HG02763 (cell line): Measurements from ENCODE around the gene DGKB.

Source experiments
- ATAC-seq: cut with Tn5 transposase; IDR thresholded peaks from one replicate; pipeline ENCODE4 v1.9.1; 2021; ENCODE audit warnings: mild to moderate bottlenecking, moderate library complexity; ENCODE audit not compliant: unreplicated experiment

DGKB gene

DNA sequence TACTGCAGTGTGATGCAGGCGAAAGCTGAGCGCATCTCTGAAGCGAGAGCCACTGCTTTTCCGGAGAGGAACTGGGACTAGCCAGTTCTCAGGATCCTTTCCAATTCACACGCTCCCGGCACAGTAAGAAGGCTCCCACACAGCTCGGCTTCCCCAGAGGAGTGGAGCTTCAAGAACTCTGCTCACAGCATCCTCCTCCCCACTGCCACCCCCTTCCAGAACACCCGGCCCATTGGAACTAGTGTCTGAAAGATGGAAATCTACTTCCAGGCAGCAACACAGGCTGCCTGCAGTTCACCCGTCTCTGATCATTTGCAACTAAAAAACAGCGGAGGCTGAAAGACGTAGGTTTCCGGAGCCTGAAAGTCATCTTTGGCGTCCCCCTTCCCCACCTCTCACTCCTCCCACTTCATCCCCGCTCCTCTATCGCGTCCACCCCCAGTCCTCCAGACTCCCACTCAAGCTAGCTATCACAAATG is at the start of gene DGKB:
Gene DGKB, minus strand, starts transcription at position 163 of the 479 bp plus-strand sequence.
- ATAC-seq = no peak

DNA sequence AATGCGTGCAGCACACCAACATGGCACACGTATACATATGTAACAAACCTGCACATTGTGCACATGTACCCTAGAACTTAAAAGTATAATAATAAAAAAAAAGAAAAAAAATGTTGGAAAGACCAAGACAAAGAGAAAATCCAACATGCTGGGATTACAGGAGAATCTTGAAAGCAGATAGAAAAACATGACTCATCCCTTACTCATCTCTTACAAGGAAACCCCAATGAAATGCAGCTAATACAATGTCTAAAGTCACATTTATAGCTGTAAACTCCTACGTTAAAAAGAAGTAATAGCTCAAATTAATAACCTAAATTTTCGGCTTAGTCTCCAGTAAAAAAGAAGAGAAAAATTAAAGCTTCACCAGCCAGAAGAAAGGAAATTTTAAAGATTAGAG is 47.5 kb upstream of the DGKB start:
- no peak for ATAC-seq

DNA sequence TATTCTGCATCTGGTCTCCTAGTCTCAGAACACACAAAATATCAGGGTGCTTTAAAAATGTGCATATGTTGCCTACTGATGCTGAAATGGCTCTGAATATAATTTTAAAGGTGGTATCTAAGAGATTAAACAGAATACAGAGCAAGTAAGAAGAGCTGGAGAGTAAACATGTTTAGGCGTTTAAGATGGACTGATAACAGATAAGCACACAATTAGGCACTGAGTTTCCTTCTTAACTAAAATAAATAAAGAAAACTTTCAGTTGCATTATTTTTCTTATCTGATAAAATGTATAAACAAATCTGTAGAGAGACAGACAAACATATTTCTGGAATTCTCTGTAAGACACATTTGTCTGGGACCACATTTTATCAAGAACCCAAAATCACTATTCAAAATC is 35.6 kb upstream of the DGKB start:
- no peak for ATAC-seq

DNA sequence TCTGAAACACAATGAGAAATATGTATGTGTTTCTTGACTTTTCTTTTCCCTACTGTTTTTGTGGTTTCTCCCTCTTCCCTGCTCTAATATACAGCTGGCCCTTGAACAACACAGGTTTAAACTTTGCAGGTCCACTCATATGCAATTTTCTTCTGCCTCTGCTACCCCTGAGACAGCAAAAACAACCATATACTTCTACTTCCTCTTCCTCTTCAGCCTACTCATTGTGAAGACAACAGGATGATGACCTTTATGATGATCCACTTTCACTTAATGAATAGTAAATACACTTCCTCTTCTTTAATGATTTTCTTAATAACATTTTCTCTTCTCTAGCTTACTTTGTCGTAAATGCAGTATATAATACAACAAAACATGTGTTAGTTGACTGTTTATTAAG is 35.0 kb upstream of the DGKB start:
- ATAC-seq = no peak

DNA sequence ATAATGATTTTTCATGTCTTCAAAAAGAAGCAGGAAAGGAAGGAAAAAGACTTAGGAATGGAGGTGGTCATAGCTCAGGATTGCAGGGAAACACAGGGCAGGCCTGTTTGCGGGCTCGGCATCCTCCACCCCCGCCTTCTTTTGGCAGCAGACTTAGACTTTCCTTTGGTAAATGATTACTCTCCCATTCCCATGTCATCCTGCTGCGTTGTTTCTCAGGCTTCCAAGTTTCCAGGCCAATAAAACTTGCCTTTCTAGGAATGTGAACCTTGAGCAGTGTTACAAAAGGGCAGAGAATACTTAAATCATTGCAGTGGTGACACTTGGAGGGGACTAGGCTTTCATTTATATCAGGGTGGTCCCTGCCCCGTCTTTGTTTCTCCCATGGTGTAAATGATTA is 34.0 kb upstream of the DGKB start:
- ATAC-seq = no peak

DNA sequence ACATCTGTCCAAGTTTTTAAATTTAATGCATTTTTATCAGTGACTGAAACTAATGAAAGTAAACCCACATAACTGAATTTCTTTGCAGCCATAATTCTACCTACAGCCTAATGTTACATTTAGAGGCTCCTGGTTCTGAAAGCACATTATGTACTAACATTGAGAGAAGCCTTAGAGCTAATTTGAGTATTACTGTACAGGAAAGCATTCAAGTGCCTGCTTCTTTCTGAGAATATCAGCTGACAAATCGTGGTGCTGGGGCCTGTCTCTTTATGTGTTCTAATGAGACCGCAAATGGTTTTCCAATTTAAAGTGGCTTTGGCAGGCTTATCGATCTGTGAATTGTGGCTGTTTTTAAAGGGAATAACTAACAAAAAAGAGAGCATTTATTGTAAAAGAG is 32.3 kb upstream of the DGKB start:
- no peak for ATAC-seq

DNA sequence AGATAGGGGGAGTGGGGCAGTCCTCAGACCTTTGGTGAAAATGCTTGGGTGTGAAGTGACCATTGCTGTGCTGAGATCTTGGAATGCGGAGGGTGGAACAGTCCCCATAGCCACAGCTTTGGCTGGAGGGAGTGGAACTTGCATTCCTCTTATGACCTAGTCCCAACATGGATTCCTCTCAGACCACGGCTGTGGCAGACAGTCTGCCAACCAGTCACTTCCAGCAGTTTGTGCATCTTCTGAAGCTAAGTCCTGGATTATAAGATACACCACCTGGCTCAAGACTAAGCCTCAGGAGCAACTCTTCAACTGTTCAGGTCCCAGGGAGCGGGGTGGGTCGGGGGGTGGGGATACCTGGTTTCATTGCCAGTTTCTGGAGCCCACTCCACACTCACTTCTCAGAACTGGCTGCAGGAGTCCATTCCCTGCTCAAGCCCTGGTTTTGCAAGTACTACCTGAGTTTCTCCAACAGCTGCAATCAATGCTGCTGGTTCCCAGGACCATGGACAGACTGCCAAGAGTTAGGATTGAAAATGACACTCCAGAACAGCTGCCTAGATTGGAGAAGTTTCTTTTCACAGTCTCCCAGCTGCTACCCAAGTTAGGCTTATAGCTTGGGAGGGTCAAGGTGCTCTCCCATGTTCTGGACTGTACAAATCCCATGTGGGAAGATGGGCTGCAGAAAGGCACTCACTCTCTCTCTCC is 29.1 kb upstream of the DGKB start:
- no peak for ATAC-seq

DNA sequence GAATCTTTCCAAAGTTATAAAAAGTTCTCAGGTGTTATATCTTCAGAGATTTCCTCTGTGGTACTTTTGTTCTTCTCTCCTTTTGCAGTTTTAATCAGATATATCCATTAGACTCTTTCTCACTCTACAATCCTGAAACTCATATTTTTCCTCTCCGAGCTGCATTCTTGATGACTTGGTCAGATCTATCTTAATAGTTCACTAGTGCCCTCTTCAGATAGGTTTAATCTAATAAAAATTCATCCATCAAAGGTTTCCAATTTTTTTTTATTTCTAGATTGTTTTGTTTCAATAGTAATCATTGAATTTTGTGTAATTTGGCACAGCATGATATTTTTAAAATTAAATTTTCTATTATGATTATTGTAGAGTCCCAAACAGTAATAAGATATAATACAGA is 21.8 kb upstream of the DGKB start:
- no peak for ATAC-seq

DNA sequence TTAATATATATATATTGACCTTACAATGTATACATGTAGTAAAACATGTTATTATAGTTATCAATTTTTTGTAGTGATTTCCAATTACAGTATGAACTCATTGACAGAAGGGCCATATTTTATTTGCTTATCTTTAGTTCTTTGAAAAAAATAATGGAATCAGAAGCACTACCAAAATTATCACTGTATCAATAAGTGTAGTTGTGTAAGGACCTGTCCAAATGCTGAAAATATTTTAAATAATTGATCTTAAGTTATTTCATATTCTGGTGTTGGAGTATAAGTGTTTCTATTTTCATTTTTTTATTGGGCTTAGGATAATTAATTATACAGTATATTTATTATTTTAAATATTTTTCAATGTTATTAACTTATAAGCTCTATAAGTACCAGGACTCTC is 8.5 kb upstream of the DGKB start:
- no peak for ATAC-seq

DNA sequence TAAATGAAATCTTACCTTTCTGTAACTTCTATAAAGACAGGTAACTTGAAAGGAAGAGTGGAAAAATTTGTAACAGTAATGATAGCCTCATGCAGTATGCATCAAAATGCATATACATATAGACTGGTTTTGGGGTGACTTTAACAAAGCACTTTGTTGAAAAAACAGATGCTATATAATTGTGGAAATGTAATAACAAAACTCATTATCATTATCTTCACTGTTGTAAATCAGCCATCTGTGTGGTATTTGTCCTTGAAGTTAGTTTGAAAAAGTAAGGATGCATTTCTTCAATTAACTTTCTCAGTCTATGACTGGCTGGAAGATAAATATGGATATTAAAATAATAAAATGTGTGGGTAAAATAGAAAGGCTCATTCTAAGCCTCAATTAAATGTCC is 6.1 kb upstream of the DGKB start:
- ATAC-seq = no peak

DNA sequence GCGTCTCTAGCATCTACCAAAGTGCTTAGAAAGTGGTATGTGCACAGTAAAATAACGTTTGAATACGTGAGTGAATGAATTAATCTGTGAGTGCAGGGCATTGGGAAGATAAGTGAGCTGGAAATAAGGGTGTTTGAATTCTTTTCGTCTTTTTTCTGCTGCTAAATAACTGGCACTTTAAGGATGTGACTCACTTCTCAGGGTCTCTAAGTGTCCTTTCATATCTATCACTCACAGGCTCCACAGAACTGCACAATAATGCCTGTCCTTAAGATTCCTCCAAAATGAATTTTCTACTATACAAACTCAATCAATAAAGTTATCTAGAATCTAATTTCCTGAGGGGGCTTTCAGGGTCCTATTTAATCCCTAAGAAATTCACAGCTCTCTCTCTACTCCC is 3.2 kb upstream of the DGKB start:
- ATAC-seq = no peak

DNA sequence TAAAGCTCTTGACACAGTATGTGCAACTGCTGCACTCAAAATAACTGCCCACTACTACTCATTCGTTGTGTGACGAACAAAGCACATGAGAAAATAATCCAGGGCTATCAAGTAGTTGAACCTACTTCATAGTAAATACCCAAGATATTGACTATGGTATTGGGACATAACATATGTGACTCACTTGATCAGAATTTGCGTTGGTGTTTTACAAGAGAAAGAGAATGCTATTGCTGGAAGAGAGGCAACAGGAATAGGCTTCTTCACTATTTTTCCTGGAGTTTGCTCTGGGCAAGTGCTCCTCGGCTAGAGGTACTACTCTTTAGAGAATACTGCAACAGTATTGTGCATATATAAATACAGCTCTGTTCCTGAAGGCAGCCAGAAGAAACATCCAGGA is 2.5 kb downstream of the DGKB start:
- ATAC-seq = no peak

DNA sequence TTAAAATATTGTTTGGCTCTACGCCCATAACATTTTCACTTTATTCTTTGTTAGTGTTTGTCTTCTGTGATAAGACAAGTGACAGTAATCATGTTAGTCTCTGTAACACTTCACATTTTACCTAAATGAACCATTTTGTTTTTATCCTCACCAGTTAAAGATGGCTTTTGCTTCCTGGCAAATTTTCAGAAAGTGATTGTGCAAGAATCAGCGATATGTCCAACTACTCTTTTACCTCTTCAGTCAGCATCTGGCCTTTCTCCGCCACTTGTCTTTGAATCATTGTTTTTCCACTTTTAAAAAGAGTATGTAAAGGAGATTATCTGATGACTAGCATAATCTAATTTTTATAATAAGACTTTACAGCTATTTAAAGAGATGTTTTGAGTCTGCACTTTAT is 3.5 kb downstream of the DGKB start:
- no peak for ATAC-seq

DNA sequence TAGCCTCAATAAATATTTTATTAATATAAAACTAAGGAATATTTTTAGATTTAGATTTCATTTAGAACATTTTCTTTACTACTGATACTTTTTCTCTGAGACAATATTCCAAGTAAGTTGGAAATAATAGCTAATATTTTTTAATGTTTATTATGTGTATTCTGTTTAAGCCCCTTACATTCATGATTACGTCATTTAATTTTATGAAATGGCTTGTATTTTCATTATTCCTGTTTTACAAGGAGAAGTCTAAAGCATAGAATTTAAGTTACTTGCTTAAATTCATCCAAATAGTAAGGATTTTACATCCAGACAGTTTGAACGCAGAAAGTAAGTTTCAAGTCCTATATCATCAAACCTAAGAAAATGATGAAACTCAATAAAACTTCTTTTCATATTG is 6.1 kb downstream of the DGKB start:
- ATAC-seq = no peak

DNA sequence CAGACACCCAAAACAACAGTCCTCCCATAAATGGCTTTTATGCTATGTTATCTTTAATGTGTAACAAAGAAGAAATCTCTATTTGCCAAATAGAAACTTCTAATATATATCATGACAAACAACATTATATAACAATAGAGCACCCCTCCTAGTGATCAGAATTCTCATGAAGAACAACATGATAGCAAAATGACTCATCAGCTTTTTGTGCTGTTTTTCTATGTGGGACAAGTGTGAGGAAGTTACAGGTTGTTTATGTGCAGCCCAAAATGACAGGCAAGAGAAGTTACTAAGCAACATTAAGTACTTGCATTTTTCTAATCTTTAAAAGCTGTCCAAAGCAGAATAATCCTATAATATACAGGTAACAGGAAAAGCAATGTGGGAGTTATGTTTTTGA is 7.7 kb downstream of the DGKB start:
- no peak for ATAC-seq

DNA sequence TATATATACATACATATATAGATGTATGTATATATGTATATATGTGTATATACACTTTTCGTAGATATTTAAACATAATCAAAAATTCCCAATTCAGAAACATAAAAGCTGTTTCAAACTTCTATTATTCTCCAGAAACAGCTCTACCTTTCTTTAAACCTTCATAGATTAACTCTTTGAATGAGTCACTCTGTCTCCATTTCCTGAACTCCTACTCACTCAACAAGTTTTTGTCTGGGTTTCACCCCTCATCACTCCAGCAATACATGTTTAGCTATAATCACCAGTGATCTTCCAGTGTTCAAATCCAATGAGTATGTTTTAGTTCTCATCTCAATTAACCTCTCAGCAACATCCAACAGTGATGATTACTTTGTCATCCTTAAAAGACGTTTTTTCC is 9.6 kb downstream of the DGKB start:
- no peak for ATAC-seq

DNA sequence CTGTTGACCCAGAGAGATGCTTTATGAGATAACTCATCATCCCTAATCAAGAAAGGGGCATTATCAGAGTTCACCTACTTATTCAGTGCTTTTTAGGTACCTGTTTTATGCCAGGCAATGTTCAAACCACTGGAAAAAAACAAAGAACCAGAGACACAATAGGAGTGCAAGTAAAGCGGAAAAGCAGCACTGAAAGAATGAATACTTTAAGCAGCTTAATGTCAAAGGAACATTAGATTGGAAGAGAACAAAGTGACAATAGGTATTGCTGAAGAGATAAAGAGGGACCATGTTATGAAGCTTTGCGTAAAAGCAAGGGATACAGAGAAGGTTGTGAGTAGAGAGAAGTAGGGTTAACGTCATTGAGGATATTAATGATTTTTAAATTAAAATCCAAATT is 11.3 kb downstream of the DGKB start:
- ATAC-seq = no peak

DNA sequence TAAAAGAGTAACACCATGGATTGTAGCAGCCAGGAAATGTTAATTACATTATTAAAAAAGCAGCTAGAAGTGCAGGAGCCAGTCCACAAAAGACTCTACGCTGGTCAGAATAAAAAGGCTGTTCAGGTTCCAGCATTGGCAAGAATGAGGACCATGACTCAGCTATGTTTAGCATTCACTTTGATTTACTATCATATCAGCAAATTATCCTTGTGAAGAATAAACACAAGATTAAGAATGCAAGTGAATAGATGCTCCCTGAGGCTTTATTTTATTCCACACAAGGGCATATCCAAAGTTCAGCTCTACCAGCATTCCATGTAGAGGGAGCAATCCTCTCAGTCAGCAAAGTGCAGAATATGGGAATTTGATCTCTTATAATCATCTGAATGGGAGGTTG is 13.6 kb downstream of the DGKB start:
- ATAC-seq = no peak

DNA sequence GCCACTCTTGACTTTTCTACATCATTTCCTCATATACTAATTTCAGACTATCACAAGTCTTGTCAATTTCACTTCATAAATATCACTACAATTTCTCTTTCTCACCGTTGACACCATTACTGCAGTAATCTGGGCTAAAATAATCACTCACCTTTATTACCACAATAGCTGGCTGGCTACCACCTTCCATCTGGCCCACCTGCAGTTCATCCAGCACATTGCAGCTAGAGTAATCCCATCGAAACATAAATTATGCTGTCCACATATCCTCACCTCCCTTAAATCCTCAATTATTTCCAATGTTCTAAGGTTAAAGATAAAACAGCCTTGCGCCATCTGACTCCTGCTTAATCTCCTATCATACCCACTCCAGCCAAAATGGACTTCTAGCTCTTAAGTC is 16.0 kb downstream of the DGKB start:
- ATAC-seq = no peak

DNA sequence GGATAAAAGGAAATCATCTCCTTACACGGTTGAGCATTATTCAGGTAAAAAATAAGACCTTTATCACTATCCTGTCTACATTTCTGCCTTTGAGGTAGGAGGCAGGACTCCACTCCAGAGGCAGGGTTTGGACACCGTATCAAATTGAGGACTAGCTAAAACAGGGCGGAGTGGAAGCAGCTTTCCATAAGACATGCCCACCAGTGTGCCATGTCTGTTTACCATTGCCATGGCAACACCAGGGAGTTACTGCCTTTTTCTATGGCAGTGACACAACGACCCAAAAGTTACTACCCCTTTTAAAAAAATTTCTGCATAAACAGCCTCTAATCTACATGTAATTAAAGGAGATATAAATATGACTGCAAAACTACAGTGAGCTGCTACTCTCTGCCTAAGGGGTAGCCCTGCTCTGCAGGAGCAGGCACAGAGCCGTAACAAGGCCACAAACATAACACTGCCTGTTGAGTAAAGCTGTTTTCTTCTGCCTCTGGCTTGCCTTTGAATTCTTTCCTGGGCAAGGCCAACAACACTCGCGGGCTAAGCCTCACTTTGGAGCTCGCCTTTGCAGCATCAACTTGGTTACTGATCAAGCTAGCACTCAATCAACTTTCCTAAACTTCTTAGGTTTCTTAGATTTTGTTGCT is 26.5 kb downstream of the DGKB start:
- ATAC-seq = no peak

DNA sequence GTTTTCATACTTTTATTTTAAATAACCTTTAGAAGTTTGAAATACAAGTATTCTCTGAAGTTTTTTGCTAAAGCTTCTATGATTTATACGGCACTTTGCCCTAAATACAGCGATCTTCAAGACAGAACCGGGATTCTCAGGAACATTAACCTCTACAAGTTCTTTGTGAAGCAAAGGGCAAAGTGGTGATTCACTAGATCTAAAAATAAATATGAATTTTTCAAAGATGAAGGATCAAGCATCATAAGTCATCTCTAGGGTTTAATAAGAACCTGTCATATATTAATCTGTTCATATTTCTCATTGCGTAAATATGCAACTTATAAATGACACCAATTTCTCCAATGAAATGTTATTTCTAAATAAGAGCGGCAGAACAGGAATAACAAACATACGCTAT is 30.7 kb downstream of the DGKB start:
- ATAC-seq = no peak

DNA sequence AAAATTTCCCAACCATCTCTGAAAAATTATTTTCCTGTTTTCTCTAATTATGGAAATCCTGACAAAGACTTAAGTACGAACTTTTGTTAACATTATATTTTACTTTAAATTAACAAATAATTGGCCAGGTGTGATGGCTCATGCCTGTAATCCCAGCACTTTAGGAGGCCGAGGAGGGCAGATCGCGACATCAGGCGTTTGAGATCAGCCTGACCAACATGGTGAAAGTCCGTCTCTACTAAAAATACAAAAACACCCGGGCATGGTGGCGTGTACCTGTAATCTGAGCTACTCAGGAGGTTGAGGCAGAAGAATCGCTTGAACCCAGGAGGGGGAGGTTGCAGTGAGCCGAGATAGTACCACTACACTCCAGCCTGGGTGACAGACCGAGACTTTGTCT is 32.2 kb downstream of the DGKB start:
- no peak for ATAC-seq

DNA sequence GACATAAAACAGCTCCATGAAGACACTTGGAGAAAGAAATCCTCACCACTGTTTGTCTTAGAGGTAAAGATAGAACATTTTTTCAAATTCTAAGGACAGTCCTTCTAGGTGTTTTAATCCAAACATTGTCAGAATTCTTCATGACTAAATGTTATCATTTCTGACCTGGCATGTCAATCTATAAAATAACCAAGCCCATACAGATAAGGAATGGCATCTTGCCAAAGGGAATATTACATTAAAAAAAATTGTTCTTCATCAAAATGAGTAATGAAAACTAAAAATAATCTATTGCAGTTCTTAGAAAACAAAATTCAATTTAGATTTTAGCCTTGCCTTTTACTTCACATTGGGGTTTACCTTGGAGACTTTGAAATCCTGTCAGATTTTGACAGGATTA is 33.6 kb downstream of the DGKB start:
- no peak for ATAC-seq
